HepG2 (cell line): ENCODE data around the gene LYZL6. TPM values are rescaled to one million over a fixed set of nuclear protein-coding genes. Genes with fewer than 3 reads are reported as not detected.
A peak's percentile ranks its signal among the peaks of the same experiment; 100 is the strongest.

Source experiments
- ATF1 ChIP-seq: IDR thresholded peaks from 2 replicates; pipeline ENCODE4 v1.6.1; 2016; ENCODE audit warnings: mild to moderate bottlenecking, control low read depth
- BCL6 ChIP-seq: IDR thresholded peaks from 2 replicates; pipeline ENCODE4 v1.6.1; 2016; ENCODE audit warnings: missing genetic modification reagents, missing compliant biosample characterization
- FOSL2 ChIP-seq: sonication (generic); formaldehyde crosslinking; IDR thresholded peaks from 2 replicates; pipeline ENCODE4 v1.4.0; 2020; ENCODE audit warnings: missing genetic modification reagents
- FOXO1 ChIP-seq: sonication (generic); formaldehyde crosslinking; IDR thresholded peaks from 2 replicates; pipeline ENCODE4 v1.4.0; 2020; ENCODE audit warnings: missing genetic modification reagents
- GMEB1 ChIP-seq: sonication (generic); formaldehyde crosslinking; IDR thresholded peaks from 2 replicates; pipeline ENCODE4 v1.5.1; 2020; ENCODE audit warnings: missing genetic modification reagents, mild to moderate bottlenecking, borderline replicate concordance
- KAT2B ChIP-seq: fragments of 150-350 bp; IDR thresholded peaks from 2 replicates; pipeline ENCODE4 v1.6.1; 2014; ENCODE audit warnings: low read depth, low read length, borderline replicate concordance
- LBX2 ChIP-seq: sonication (generic); formaldehyde crosslinking; IDR thresholded peaks from 2 replicates; pipeline ENCODE4 v1.5.0; 2020; ENCODE audit warnings: missing genetic modification reagents, mild to moderate bottlenecking, borderline replicate concordance
- MLX ChIP-seq: IDR thresholded peaks from 2 replicates; pipeline ENCODE4 v1.6.1; 2016
- NR2F6 ChIP-seq, 2 experiments: IDR thresholded peaks; 2 replicates each; pipeline ENCODE4 v1.6.1; 2016; ENCODE audit warnings: antibody characterized with exemption in 1 of 2, mild to moderate bottlenecking in 1 of 2
- POLR2A ChIP-seq, 2 experiments: IDR thresholded peaks; 2 replicates each; pipeline ENCODE4 v1.6.1; 2011; ENCODE audit warnings: low read depth in 2 of 2, low read length in 2 of 2, mild to moderate bottlenecking in 1 of 2, moderate library complexity in 1 of 2; ENCODE audit not compliant: insufficient read depth in 1 of 2
- RBM22 ChIP-seq: fragments of 200-400 bp; formaldehyde crosslinking; optimal IDR thresholded peaks from 2 replicates; pipeline ENCODE3; 2017; ENCODE audit warnings: mild to moderate bottlenecking, low read length, moderate library complexity
- RXRB ChIP-seq: IDR thresholded peaks from 2 replicates; pipeline ENCODE4 v1.6.1; 2016; ENCODE audit warnings: borderline replicate concordance, missing genetic modification reagents, missing compliant biosample characterization
- THYN1 ChIP-seq: sonication (generic); formaldehyde crosslinking; IDR thresholded peaks from 2 replicates; pipeline ENCODE4 v1.8.1; 2023; ENCODE audit warnings: low read depth, mild to moderate bottlenecking, moderate library complexity, missing genetic modification reagents, borderline replicate concordance
- YEATS2 ChIP-seq: sonication (generic); formaldehyde crosslinking; IDR thresholded peaks from 2 replicates; pipeline ENCODE4 v1.4.0; 2020; ENCODE audit warnings: missing genetic modification reagents, borderline replicate concordance
- ZBTB7B ChIP-seq: sonication (generic); formaldehyde crosslinking; IDR thresholded peaks from 2 replicates; pipeline ENCODE4 v1.4.0; 2020; ENCODE audit warnings: missing genetic modification reagents
- ZFP37 ChIP-seq: sonication (generic); formaldehyde crosslinking; IDR thresholded peaks from 2 replicates; pipeline ENCODE4 v1.4.0; 2020; ENCODE audit warnings: missing genetic modification reagents, borderline replicate concordance
- ZNF263 ChIP-seq: sonication (generic); formaldehyde crosslinking; IDR thresholded peaks from 2 replicates; pipeline ENCODE4 v1.4.0; 2020; ENCODE audit warnings: missing genetic modification reagents
- ZNF367 ChIP-seq: sonication (generic); formaldehyde crosslinking; IDR thresholded peaks from 2 replicates; pipeline ENCODE4 v1.4.0; 2020; ENCODE audit warnings: missing genetic modification reagents, borderline replicate concordance
- ZNF383 ChIP-seq: sonication (generic); formaldehyde crosslinking; IDR thresholded peaks from 2 replicates; pipeline ENCODE4 v1.4.0; 2020; ENCODE audit warnings: missing genetic modification reagents, mild to moderate bottlenecking, borderline replicate concordance
- ZNF430 ChIP-seq: sonication (generic); formaldehyde crosslinking; IDR thresholded peaks from 2 replicates; pipeline ENCODE4 v1.9.0; 2021; ENCODE audit warnings: mild to moderate bottlenecking, missing genetic modification reagents
- ZNF704 ChIP-seq: sonication (generic); formaldehyde crosslinking; IDR thresholded peaks from 2 replicates; pipeline ENCODE4 v1.8.1; 2023; ENCODE audit warnings: mild to moderate bottlenecking, inconsistent platforms, moderate library complexity, missing genetic modification reagents, borderline replicate concordance
- ZNF710 ChIP-seq: sonication (generic); formaldehyde crosslinking; IDR thresholded peaks from 2 replicates; pipeline ENCODE4 v1.5.0; 2020; ENCODE audit warnings: mild to moderate bottlenecking, missing genetic modification reagents, borderline replicate concordance
- ZNF788 ChIP-seq: sonication (generic); formaldehyde crosslinking; IDR thresholded peaks from 2 replicates; pipeline ENCODE4 v1.5.0; 2020; ENCODE audit warnings: mild to moderate bottlenecking, missing genetic modification reagents, borderline replicate concordance
- ZNF841 ChIP-seq: sonication (generic); formaldehyde crosslinking; IDR thresholded peaks from 2 replicates; pipeline ENCODE4 v1.8.1; 2023; ENCODE audit warnings: missing genetic modification reagents, borderline replicate concordance
- ZSCAN21 ChIP-seq: sonication (generic); formaldehyde crosslinking; IDR thresholded peaks from 2 replicates; pipeline ENCODE4 v1.8.0; 2022; ENCODE audit warnings: mild to moderate bottlenecking, missing genetic modification reagents, moderate library complexity, borderline replicate concordance
- ZZZ3 ChIP-seq: sonication (generic); formaldehyde crosslinking; IDR thresholded peaks from 2 replicates; pipeline ENCODE4 v1.4.0; 2020; ENCODE audit warnings: missing genetic modification reagents, mild to moderate bottlenecking, borderline replicate concordance
- polyA plus RNA-seq, 8 experiments: library from polyadenylated mRNA; depleted of rRNA in 3 of 8; stranded (reverse) in 7 of 8; unstranded in 1 of 8; fragments of >200 nt; fragmentation: Illumina TruSeq in 4 of 8; extraction: Trizol in 4 of 8; gene quantifications; 2 replicates each; pipeline versions ENCODE4 v1.2.1 to v1.2.3, GENCODE V29; 2011 to 2016; ENCODE audit warnings: low read depth in 4 of 8, missing spikeins in 1 of 8, mixed read lengths in 1 of 8; ENCODE audit not compliant: insufficient read depth in 1 of 8
- total RNA-seq, 5 experiments: library from RNA; depleted of rRNA; stranded (reverse); fragments of >200 nt; fragmentation: Illumina TruSeq; extraction: Trizol; gene quantifications; 2 replicates each; pipeline ENCODE4 v1.2.3, GENCODE V29; 2016; ENCODE audit warnings: low read depth in 1 of 5

The LYZL6 gene
- total and polyA plus RNA-seq, 2 of the 13 experiments (the other 11 are each of a cell fraction or from before 2014, with no cell fraction given): not detected

- TF ChIP-seq BCL6 (CRISPR knock-in tag): 0 out of 2 replicates have a peak, but pooled peaks have one; percentile 40
- no peak for TF ChIP-seq ZFP37 (CRISPR knock-in tag)
- peak; percentile 73 for TF ChIP-seq FOXO1
- no peak for TF ChIP-seq NR2F6 (IDR thresholded peaks at IDR 0.05)
- peak; percentile 46; the same call in 1 of the 2 replicates for TF ChIP-seq NR2F6 (CRISPR knock-in tag; IDR thresholded peaks at IDR 0.05)
- no peak for TF ChIP-seq RBM22
- no peak for TF ChIP-seq GMEB1
- TF ChIP-seq KAT2B: no peak
- TF ChIP-seq ZNF367 (CRISPR knock-in tag): no peak
- no peak for TF ChIP-seq ZNF841
- TF ChIP-seq ATF1 (CRISPR knock-in tag): no peak
- TF ChIP-seq THYN1: no peak
- no peak for TF ChIP-seq ZNF704
- 0 out of 2 replicates have a peak, but pooled peaks have one; percentile 11 for TF ChIP-seq ZNF788 (CRISPR knock-in tag)
- peak; percentile 76 for TF ChIP-seq ZBTB7B (CRISPR knock-in tag)
- TF ChIP-seq ZNF710 (CRISPR knock-in tag): 0 out of 2 replicates have a peak, but pooled peaks have one; percentile 14
- TF ChIP-seq FOSL2 (CRISPR knock-in tag): no peak
- no peak for TF ChIP-seq MLX (CRISPR knock-in tag)
- no peak for TF ChIP-seq ZZZ3 (CRISPR knock-in tag)
- peak; percentile 28; the same call in 1 of the 2 replicates for TF ChIP-seq RXRB (CRISPR knock-in tag)
- TF ChIP-seq ZNF430: no peak
- TF ChIP-seq ZNF263 (CRISPR knock-in tag): no peak
- no peak for TF ChIP-seq LBX2 (CRISPR knock-in tag)
- TF ChIP-seq ZSCAN21 (CRISPR knock-in tag): 0 out of 2 replicates have a peak, but pooled peaks have one; percentile 22
- TF ChIP-seq POLR2A (IDR thresholded peaks at IDR 0.05; ENCODE audit: insufficient read depth in 1 of 2, low read depth in 2 of 2, low read length in 2 of 2): peak; percentile 40 to 46; a peak in 1 of 4 replicates
- TF ChIP-seq YEATS2 (CRISPR knock-in tag): no peak
- no peak for TF ChIP-seq ZNF383 (CRISPR knock-in tag)
Observed at GRCh38 chr17:35981246-35981645, 37.7 kb upstream of the LYZL6 start, which contains the start of gene CCL16 (continued).
